ENCODE data around the gene MCM5.

DNA sequence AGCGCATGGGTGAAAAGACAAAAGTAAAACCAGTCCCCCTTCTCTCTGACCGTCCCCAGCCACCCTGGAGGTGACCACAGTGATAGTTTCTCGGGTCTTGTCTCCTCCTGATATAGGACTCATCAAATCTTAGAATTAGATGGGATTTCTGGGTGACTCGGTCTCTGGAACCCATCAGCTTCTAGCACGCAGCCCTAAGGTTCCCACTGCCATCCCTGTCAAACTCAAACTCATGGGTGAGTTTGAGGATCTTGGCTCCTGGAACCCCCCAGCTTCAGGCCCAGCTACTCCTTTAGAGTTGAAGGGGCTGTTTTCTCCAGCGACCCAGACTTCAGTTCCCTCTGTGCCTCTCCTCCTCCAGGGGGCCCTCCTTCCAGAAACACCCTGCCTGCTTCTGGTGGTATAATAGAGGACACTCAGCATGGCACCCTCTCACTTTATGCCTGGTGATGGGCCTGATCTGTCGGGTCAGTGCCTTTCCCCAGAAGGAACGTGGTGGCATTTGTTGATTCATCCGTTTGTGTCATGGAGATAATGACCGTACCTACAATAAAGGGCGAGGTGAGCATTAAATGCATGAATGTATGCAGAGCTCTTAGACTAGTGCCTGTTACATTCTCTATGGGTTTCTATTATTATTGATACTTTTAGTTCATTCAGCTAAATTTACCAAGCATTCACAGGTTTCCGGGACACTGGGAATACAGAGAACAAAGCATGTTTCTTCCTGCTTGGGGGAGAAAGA, 31.7 kb downstream of the MCM5 start:
- TF ChIP-seq, protein P1, sequence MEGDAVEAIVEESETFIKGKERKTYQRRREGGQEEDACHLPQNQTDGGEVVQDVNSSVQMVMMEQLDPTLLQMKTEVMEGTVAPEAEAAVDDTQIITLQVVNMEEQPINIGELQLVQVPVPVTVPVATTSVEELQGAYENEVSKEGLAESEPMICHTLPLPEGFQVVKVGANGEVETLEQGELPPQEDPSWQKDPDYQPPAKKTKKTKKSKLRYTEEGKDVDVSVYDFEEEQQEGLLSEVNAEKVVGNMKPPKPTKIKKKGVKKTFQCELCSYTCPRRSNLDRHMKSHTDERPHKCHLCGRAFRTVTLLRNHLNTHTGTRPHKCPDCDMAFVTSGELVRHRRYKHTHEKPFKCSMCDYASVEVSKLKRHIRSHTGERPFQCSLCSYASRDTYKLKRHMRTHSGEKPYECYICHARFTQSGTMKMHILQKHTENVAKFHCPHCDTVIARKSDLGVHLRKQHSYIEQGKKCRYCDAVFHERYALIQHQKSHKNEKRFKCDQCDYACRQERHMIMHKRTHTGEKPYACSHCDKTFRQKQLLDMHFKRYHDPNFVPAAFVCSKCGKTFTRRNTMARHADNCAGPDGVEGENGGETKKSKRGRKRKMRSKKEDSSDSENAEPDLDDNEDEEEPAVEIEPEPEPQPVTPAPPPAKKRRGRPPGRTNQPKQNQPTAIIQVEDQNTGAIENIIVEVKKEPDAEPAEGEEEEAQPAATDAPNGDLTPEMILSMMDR (IDR thresholded peaks at IDR 0.05; ENCODE audit: insufficient read depth, low read depth, low read length), result no peak
- no peak for TF ChIP-seq EZH2 (IDR thresholded peaks at IDR 0.05; ENCODE audit: insufficient read depth, low read length)
